Sciatic nerve (tissue), 2 donors: ENCODE data around the gene SFRP4. TPM values are rescaled to one million over a fixed set of nuclear protein-coding genes. Genes with fewer than 3 reads are reported as not detected.
"Not testable (repeated sequence)": the region's sequence is repeated elsewhere in the genome, so short reads cannot be mapped to it uniquely, and the experiment has no call there.

ENCODE experiments used
- ATAC-seq: fragments of 200-7000 bp; cut with Tn5 transposase; one replicate; pipeline ENCODE4 v1.9.1; 2020; ENCODE audit warnings: mild to moderate bottlenecking, moderate library complexity
- DNase-seq: peaks from one replicate; pipeline ENCODE4 v3.0.0-alpha.2; 2020; ENCODE audit warnings: low spot score
- intact Hi-C: fragments of 100-400 bp; cut with DNase I; formaldehyde crosslinking; loops from one replicate; pipeline ENCODE4 v1.14.2; 2022
- total RNA-seq: library from RNA; stranded (reverse); fragmentation: NEBNext Ultra II Directional; extraction: Animal tissue kit (Norgen Biotek cat#: 25700); gene quantifications from one replicate; pipeline ENCODE4 v1.2.1, GENCODE V29; 2021
- donor health status: DM: no; HTN: no; CAD: no.
- donor health status: DM: no; HTN: no; CAD: no.

Gene SFRP4
- 261 TPM for total RNA-seq

GRCh38 chr7:37916673-37917660 lies at the start of gene SFRP4:
Gene SFRP4, minus strand, starts transcription at chr7:37916817. Its CDS starts 280 bp downstream, at chr7:37916537.
- DNase-seq (peak; percentile 89), ATAC-seq (peak; percentile 88)
- intact Hi-C loops = no loop called here

- no peak for DNase-seq
- no peak for ATAC-seq
Observed at GRCh38 chr7:37964196-37964595, 47.6 kb upstream of the SFRP4 start.

GRCh38 chr7:37961251-37961650 lies 44.6 kb upstream of the SFRP4 start:
- intact Hi-C loops = no loop called here
- no peak for DNase-seq
- no peak for ATAC-seq

More at GRCh38 chr7:37964196-37964595, 47.6 kb upstream of the SFRP4 start:
- intact Hi-C loops = no loop called here

- intact Hi-C loops = no loop called here
Observed at GRCh38 chr7:37960483-37960882, 43.9 kb upstream of the SFRP4 start.

GRCh38 chr7:37957221-37957970 lies 40.8 kb upstream of the SFRP4 start:
- DNase-seq = no peak
- ATAC-seq = no peak
- intact Hi-C loops = no loop called here

More at GRCh38 chr7:37960483-37960882, 43.9 kb upstream of the SFRP4 start:
- DNase-seq (no peak), ATAC-seq (no peak)

GRCh38 chr7:37956791-37957190 lies 40.2 kb upstream of the SFRP4 start:
- intact Hi-C loops = no loop called here
- no peak for ATAC-seq
- no peak for DNase-seq

- ATAC-seq, intact Hi-C loops, DNase-seq: not testable (repeated sequence)
Observed at GRCh38 chr7:37954217-37954616, 37.6 kb upstream of the SFRP4 start.

GRCh38 chr7:37952240-37952639 lies 35.6 kb upstream of the SFRP4 start:
- intact Hi-C loops = no loop called here
- no peak for ATAC-seq
- no peak for DNase-seq

GRCh38 chr7:37947941-37948210 lies 31.3 kb upstream of the SFRP4 start:
- DNase-seq = no peak
- intact Hi-C loops = no loop called here
- ATAC-seq = no peak

GRCh38 chr7:37947138-37947940 lies 30.7 kb upstream of the SFRP4 start:
- no peak for ATAC-seq
- DNase-seq = no peak
- intact Hi-C loops = no loop called here

GRCh38 chr7:37945336-37945735 lies 28.7 kb upstream of the SFRP4 start:
- intact Hi-C loops = no loop called here
- no peak for ATAC-seq
- DNase-seq = no peak

- DNase-seq = no peak
- ATAC-seq = no peak
- intact Hi-C loops = no loop called here
Observed at GRCh38 chr7:37944737-37945054, 28.1 kb upstream of the SFRP4 start.

- intact Hi-C loops = no loop called here
- DNase-seq (peak; percentile 63), ATAC-seq (peak; percentile 71)
Observed at GRCh38 chr7:37943905-37944736, 27.5 kb upstream of the SFRP4 start.

GRCh38 chr7:37942934-37943610 lies 26.5 kb upstream of the SFRP4 start:
- intact Hi-C loops = no loop called here
- peak; percentile 95 for ATAC-seq
- DNase-seq = peak; percentile 86

- DNase-seq (no peak), ATAC-seq (peak; percentile 43)
- intact Hi-C loops = no loop called here
Observed at GRCh38 chr7:37933018-37933566, 16.5 kb upstream of the SFRP4 start.

GRCh38 chr7:37932543-37932942 lies 15.9 kb upstream of the SFRP4 start:
- DNase-seq = no peak
- ATAC-seq = peak; percentile 74
- intact Hi-C loops = no loop called here

GRCh38 chr7:37930226-37930948 lies 13.8 kb upstream of the SFRP4 start:
- intact Hi-C loops = no loop called here
- ATAC-seq (no peak), DNase-seq (no peak)
